Activated CD4-positive, alpha-beta memory T cell treated with anti-CD3 and anti-CD28 coated beads, Interleukin-2, amount 10 ng/mL, durations not matched to agents 7 days and 5 days (primary cell): ENCODE data around the gene ARID1B. TPM values are rescaled to one million over a fixed set of nuclear protein-coding genes. Genes with fewer than 3 reads are reported as not detected.

ENCODE experiments used
- CTCF ChIA-PET: fragments of 350-600 bp; sonication (Branson Sonifier 250); formaldehyde crosslinking; loops from one replicate; lab custom pipeline; 2021; ENCODE audit warnings: antibody characterized with exemption, inconsistent platforms; lab: Charles Lee
- POLR2A ChIA-PET: fragments of 350-600 bp; sonication (Branson Sonifier 250); formaldehyde crosslinking; loops from one replicate; lab custom pipeline; 2021; ENCODE audit warnings: antibody characterized with exemption; lab: Charles Lee
- DNase-seq: peaks from one replicate; pipeline ENCODE4 v3.0.0-alpha.2; 2020
- H3K27ac Mint-ChIP-seq: one replicate; pipeline ENCODE4 v1.8.0; 2021; ENCODE audit warnings: mild to moderate bottlenecking, mixed read lengths
- H3K27me3 Mint-ChIP-seq: one replicate; pipeline ENCODE4 v1.8.0; 2021; ENCODE audit warnings: mixed read lengths
- H3K36me3 Mint-ChIP-seq: one replicate; pipeline ENCODE4 v1.8.0; 2021; ENCODE audit warnings: low read depth, mixed read lengths
- H3K4me1 Mint-ChIP-seq: one replicate; pipeline ENCODE4 v1.8.0; 2021; ENCODE audit warnings: mixed read lengths
- H3K4me3 Mint-ChIP-seq: one replicate; pipeline ENCODE4 v1.8.0; 2021; ENCODE audit warnings: mild to moderate bottlenecking, mixed read lengths
- H3K9me3 Mint-ChIP-seq: one replicate; pipeline ENCODE4 v1.8.0; 2021; ENCODE audit warnings: mixed read lengths
- total RNA-seq, 2 experiments: library from RNA; stranded (reverse); gene quantifications; one replicate each; pipeline ENCODE4 v1.2.3, GENCODE V29; 2021

Gene ARID1B
- total RNA-seq, 2 experiments from 2014 or later, result 63.4 to 65.5 TPM

DNA sequence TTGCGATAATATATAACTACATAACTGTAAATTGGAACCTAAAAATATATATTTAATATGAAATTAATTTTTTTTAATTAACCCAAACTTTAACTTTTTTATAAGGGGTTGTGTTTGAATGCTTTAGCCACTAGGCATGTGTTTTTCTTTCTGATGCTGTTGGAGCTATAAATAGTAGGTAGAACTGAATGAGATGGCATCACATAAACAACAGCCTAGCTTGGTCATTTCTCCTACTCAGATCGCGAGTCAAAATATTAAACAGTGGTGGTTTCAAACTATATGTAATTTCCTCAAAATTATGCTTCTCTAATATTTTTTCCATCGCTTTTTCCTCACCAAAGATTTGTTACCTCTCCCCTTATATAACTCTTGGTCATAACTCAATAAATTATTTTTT lies 243.2 kb downstream of the ARID1B start:
- DNase-seq, result no peak
- Mint-ChIP-seq H3K27ac (peak overlapping the region; percentile 100), H3K36me3 (peaks cover 5% of the 10 kb centered on the region), H3K4me3 (peak overlapping the region; percentile 90), H3K27me3 (no peaks in the 10 kb centered on the region), H3K9me3 (peaks cover 2% of the 10 kb centered on the region), H3K4me1 (peaks cover 52% of the 10 kb centered on the region)
- CTCF ChIA-PET, result interaction anchor here (0.6 to 1.5 kb wide), 5 partner anchors 14 to 302 kb away, joined by 3 to 7 read pairs (median 4); no protein-coding TSS in a partner anchor
- POLR2A ChIA-PET, result interaction anchor here (0.8 to 4.4 kb wide), 21 partner anchors 10 to 1706 kb away, joined by 3 to 78 read pairs (median 5); partner anchors contain the start of genes ARID1B and TFB1M

GRCh38 chr6:157020881-157021343 lies 243.7 kb downstream of the ARID1B start:
- Mint-ChIP-seq H3K36me3 (peaks cover 8% of the 10 kb centered on the region), H3K27ac (peak overlapping the region; percentile 100), H3K9me3 (peaks cover 4% of the 10 kb centered on the region), H3K4me3 (peak overlapping the region; percentile 90), H3K4me1 (peaks cover 52% of the 10 kb centered on the region), H3K27me3 (no peaks in the 10 kb centered on the region)
- POLR2A ChIA-PET, result interaction anchor here (0.6 to 4.4 kb wide), 26 partner anchors 9 to 1706 kb away, joined by 3 to 78 read pairs (median 4); partner anchors contain the start of genes ARID1B, TFB1M and TMEM242
- DNase-seq, result peak; percentile 68
- CTCF ChIA-PET, result interaction anchor here (1.1 to 1.5 kb wide), 4 partner anchors 14 to 301 kb away, joined by 3 to 7 read pairs (median 4); no protein-coding TSS in a partner anchor

GRCh38 chr6:157021344-157021992 lies 244.3 kb downstream of the ARID1B start:
- CTCF ChIA-PET, result interaction anchor here (1.0 to 1.5 kb wide), 5 partner anchors 12 to 245 kb away, joined by 3 to 7 read pairs (median 4); no protein-coding TSS in a partner anchor
- peaks cover 11% of the 10 kb centered on the region for H3K36me3 Mint-ChIP-seq
- POLR2A ChIA-PET, result interaction anchor here (0.6 to 4.4 kb wide), 25 partner anchors 9 to 1707 kb away, joined by 3 to 78 read pairs (median 5); partner anchors contain the start of genes ARID1B, TFB1M and TMEM242
- peak overlapping the region; percentile 90 for H3K4me3 Mint-ChIP-seq
- H3K27ac Mint-ChIP-seq, result peak overlapping the region; percentile 100
- peaks cover 4% of the 10 kb centered on the region for H3K9me3 Mint-ChIP-seq
- H3K4me1 Mint-ChIP-seq, result peaks cover 52% of the 10 kb centered on the region
- peak; percentile 93 for DNase-seq
- no peaks in the 10 kb centered on the region for H3K27me3 Mint-ChIP-seq

DNA sequence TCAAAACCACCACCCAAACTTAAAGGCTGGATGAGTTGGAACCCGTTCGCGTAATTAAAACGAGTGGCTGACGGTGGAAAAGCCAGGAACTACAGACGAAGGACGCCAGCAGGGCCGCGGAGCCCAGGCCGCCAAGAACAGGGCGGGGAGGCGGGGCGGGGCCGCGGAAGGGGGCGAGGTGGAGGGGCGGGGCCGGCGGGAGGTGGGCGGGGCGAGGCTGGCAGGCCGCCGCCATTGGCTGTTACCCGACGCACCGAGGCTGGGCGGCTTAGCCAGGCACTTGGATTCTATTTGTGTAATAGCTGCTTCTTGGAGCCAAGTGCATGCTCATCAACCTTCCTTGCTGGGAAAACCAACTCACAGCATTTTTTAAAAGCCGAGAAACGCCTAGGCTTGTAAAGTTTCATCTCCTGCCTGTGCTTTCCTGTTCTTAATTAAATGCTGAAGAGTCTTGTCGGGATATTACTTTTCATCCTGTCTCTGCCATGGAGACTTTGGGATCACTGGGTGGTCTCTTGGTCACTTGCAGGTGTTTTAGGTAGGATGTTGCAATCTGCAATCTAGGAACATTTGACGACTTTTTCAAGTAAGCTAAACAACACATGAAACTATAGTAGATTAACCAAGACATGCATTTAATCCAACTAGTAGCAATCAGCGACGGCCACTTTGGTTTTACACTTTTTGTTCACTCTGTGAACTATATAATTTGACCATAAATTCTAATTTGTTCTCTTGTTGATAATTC lies 245.0 kb downstream of the ARID1B start:
- Mint-ChIP-seq H3K4me1 (peaks cover 49% of the 10 kb centered on the region), H3K9me3 (peaks cover 4% of the 10 kb centered on the region), H3K4me3 (peak overlapping the region; percentile 90), H3K36me3 (peaks cover 11% of the 10 kb centered on the region), H3K27ac (peak overlapping the region; percentile 100), H3K27me3 (no peaks in the 10 kb centered on the region)
- peak; percentile 86 for DNase-seq
- POLR2A ChIA-PET, result interaction anchor here (0.6 to 4.4 kb wide), 15 partner anchors 8 to 1707 kb away, joined by 3 to 78 read pairs (median 5); partner anchors contain the start of genes ARID1B and TFB1M
- CTCF ChIA-PET, result interaction anchor here (1.0 to 1.5 kb wide), 4 partner anchors 12 to 246 kb away, joined by 3 to 5 read pairs (median 3); no protein-coding TSS in a partner anchor

- H3K4me3 Mint-ChIP-seq, result no peak overlapping the region
- H3K4me1 Mint-ChIP-seq, result peaks cover 37% of the 10 kb centered on the region
- H3K27me3 Mint-ChIP-seq, result no peaks in the 10 kb centered on the region
- ChIA-PET POLR2A (no interaction called here), CTCF (interaction anchor here (0.9 to 1.2 kb wide), 2 partner anchors 10 kb away, joined by 4 read pairs; no protein-coding TSS in a partner anchor)
- H3K36me3 Mint-ChIP-seq, result peaks cover 11% of the 10 kb centered on the region
- DNase-seq, result no peak
- H3K9me3 Mint-ChIP-seq, result peaks cover 4% of the 10 kb centered on the region
- no peak overlapping the region for H3K27ac Mint-ChIP-seq
These were observed 246.8 kb downstream of the ARID1B start for GRCh38 chr6:157023958-157024357.

GRCh38 chr6:157024745-157025144 lies 247.6 kb downstream of the ARID1B start:
- H3K27ac Mint-ChIP-seq, result no peak overlapping the region
- POLR2A ChIA-PET, result no interaction called here
- no peaks in the 10 kb centered on the region for H3K27me3 Mint-ChIP-seq
- peaks cover 29% of the 10 kb centered on the region for H3K4me1 Mint-ChIP-seq
- CTCF ChIA-PET, result interaction anchor here (1.2 kb wide), 1 partner anchor 9 kb away, joined by 4 read pairs; no protein-coding TSS in a partner anchor
- no peak overlapping the region for H3K4me3 Mint-ChIP-seq
- H3K9me3 Mint-ChIP-seq, result peaks cover 4% of the 10 kb centered on the region
- DNase-seq, result no peak
- peaks cover 15% of the 10 kb centered on the region for H3K36me3 Mint-ChIP-seq

DNA sequence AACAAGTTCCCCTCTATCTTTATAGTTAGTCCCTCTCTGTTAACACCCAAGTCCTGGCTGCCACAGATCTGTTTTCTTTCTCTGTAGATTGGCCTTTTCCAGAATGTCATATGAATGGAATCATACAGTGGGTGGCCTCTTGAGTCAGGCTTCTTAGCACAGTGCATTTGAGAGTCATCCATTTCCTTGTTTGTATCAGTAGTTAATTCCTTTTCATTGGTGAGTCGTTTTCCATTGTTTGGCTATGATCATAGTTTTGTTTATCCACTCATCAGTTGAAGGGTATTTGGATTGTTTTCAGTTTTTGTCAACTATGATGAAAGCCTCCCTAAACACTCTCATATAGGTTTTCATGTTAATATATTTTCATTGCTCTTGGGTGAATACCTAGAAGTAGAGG lies 248.3 kb downstream of the ARID1B start:
- no peaks in the 10 kb centered on the region for H3K27me3 Mint-ChIP-seq
- DNase-seq, result no peak
- no peak overlapping the region for H3K27ac Mint-ChIP-seq
- ChIA-PET POLR2A (no interaction called here), CTCF (no interaction called here)
- H3K9me3 Mint-ChIP-seq, result peaks cover 4% of the 10 kb centered on the region
- H3K4me1 Mint-ChIP-seq, result peaks cover 28% of the 10 kb centered on the region
- no peak overlapping the region for H3K4me3 Mint-ChIP-seq
- peaks cover 19% of the 10 kb centered on the region for H3K36me3 Mint-ChIP-seq

DNA sequence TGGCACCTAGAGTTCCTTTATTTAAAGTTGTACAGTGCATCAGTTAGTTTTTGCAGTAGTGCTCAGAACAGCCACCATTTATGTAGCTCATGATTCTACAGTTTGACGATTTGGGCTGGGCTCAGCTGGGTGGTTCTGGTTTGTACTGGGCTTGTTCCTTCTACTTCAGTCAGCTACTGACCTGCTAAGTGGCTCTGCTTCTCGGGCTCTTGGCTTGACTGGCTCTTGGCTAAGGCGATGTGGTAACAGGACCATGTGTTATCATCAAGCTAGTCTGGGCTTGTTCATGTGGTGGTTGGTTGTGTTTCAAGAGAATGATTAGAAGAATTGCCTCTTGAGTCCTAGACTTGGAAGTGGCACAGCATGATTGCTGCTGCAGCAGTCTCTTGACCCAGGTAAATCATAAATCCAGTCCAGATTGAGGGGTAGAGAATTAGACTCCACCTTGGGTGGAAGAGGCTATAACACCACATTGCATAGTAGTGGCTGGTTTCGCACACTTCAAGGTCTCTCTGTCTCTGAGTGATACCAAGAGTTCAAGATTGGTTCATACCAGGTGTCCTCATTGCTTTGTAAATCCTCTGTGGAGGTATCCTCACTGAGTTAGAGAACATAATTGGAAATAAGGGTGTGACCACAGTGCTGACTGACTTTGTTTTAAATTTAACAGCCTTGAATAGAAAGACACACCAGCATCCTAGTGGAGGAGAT lies 253.0 kb downstream of the ARID1B start:
- Mint-ChIP-seq H3K4me1 (peaks cover 20% of the 10 kb centered on the region), H3K4me3 (no peak overlapping the region), H3K9me3 (peaks cover 4% of the 10 kb centered on the region), H3K27me3 (no peaks in the 10 kb centered on the region), H3K36me3 (peaks cover 19% of the 10 kb centered on the region), H3K27ac (no peak overlapping the region)
- POLR2A ChIA-PET, result interaction anchor here (1.4 kb wide), 1 partner anchor 9 kb away, joined by 7 read pairs; no protein-coding TSS in a partner anchor
- CTCF ChIA-PET, result interaction anchor here (0.5 to 1.3 kb wide), 2 partner anchors 15 to 243 kb away, joined by 3 to 4 read pairs; no protein-coding TSS in a partner anchor
- DNase-seq, result no peak

GRCh38 chr6:157030755-157031154 lies 253.6 kb downstream of the ARID1B start:
- no peak overlapping the region for H3K27ac Mint-ChIP-seq
- POLR2A ChIA-PET, result interaction anchor here (1.4 kb wide), 1 partner anchor 10 kb away, joined by 7 read pairs; no protein-coding TSS in a partner anchor

DNA sequence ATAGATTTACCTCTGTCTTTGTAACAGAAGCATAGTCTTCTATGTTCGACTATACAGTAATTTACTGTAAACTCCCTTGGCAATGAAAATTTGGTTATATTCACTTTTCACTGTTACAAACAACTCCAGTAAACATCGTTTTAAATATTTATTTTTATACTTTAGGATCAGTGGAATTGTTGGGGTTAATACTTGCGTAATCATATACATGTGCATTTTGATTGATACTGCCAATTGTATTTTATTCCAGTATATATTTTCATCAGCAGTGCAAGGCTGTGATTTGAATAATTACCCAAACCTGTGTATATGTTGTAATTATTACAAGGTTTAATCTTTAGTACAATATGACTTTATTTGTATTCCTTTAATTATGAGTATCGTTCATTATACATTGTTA lies 255.7 kb downstream of the ARID1B start:
- CTCF ChIA-PET, result interaction anchor here (1.1 to 4.6 kb wide), 6 partner anchors 11 to 241 kb away, joined by 5 to 61 read pairs (median 9); no protein-coding TSS in a partner anchor
- no peak overlapping the region for H3K27ac Mint-ChIP-seq

More at GRCh38 chr6:157030755-157031154, 253.6 kb downstream of the ARID1B start:
- Mint-ChIP-seq H3K27me3 (no peaks in the 10 kb centered on the region), H3K4me3 (no peak overlapping the region), H3K4me1 (peaks cover 20% of the 10 kb centered on the region), H3K9me3 (no peaks in the 10 kb centered on the region), H3K36me3 (peaks cover 13% of the 10 kb centered on the region)
- CTCF ChIA-PET, result interaction anchor here (1.0 to 4.6 kb wide), 2 partner anchors 154 to 245 kb away, joined by 3 to 61 read pairs; no protein-coding TSS in a partner anchor
- DNase-seq, result no peak

GRCh38 chr6:157033428-157034140 lies 256.4 kb downstream of the ARID1B start:
- POLR2A ChIA-PET, result interaction anchor here (0.6 to 2.3 kb wide), 4 partner anchors 12 to 255 kb away, joined by 3 to 14 read pairs (median 5); no protein-coding TSS in a partner anchor
- Mint-ChIP-seq H3K27me3 (no peaks in the 10 kb centered on the region), H3K4me1 (peaks cover 20% of the 10 kb centered on the region), H3K36me3 (peaks cover 10% of the 10 kb centered on the region), H3K27ac (peak overlapping the region; percentile 75), H3K9me3 (no peaks in the 10 kb centered on the region), H3K4me3 (peak overlapping the region; percentile 82)
- CTCF ChIA-PET, result interaction anchor here (0.6 to 4.6 kb wide), 19 partner anchors 9 to 1134 kb away, joined by 3 to 61 read pairs (median 4); no protein-coding TSS in a partner anchor
- DNase-seq, result no peak

More for the DNA sequence above, 255.7 kb downstream of the ARID1B start:
- H3K4me1 Mint-ChIP-seq, result peaks cover 20% of the 10 kb centered on the region
- peaks cover 10% of the 10 kb centered on the region for H3K36me3 Mint-ChIP-seq
- H3K4me3 Mint-ChIP-seq, result peak overlapping the region; percentile 82
- no peaks in the 10 kb centered on the region for H3K27me3 Mint-ChIP-seq
- H3K9me3 Mint-ChIP-seq, result no peaks in the 10 kb centered on the region
- no peak for DNase-seq
- POLR2A ChIA-PET, result interaction anchor here (2.0 to 2.3 kb wide), 2 partner anchors 12 to 22 kb away, joined by 7 to 14 read pairs; no protein-coding TSS in a partner anchor
